Naive B cell (primary cell): Measurements from ENCODE around the gene PLG. TPM values are rescaled to one million over a fixed set of nuclear protein-coding genes. Genes with fewer than 3 reads are reported as not detected.
"Not testable (repeated sequence)": the region's sequence is repeated elsewhere in the genome, so short reads cannot be mapped to it uniquely, and the experiment has no call there.

Experiments
- ATAC-seq, 2 donors: fragments of 150-1000 bp; cut with Tn5 transposase; 2 replicates each; pipeline ENCODE4 v1.10.0; 2021; ENCODE audit warnings: low read depth in 2 of 2, mild to moderate bottlenecking in 2 of 2, moderate library complexity in 2 of 2
- DNase-seq: peaks from one replicate; pipeline ENCODE4 v3.0.0; 2022
- H3K27ac Mint-ChIP-seq, 6 donors: one replicate each; pipeline ENCODE4 v1.8.0; 2020 to 2022; ENCODE audit warnings: mild to moderate bottlenecking in 6 of 6, mixed read lengths in 6 of 6, moderate library complexity in 5 of 6, inconsistent platforms in 2 of 6
- H3K27me3 Mint-ChIP-seq, 3 donors: one replicate each; pipeline ENCODE4 v1.8.0; 2021 to 2022; ENCODE audit warnings: mixed read lengths in 3 of 3, mild to moderate bottlenecking in 1 of 3
- H3K36me3 Mint-ChIP-seq, 2 donors: one replicate each; pipeline ENCODE4 v1.8.0; 2020 to 2022; ENCODE audit warnings: mixed read lengths in 2 of 2, inconsistent platforms in 1 of 2, mild to moderate bottlenecking in 1 of 2
- H3K4me1 Mint-ChIP-seq, 3 donors: one replicate each; pipeline ENCODE4 v1.8.0; 2020 to 2022; ENCODE audit warnings: mixed read lengths in 3 of 3, inconsistent platforms in 1 of 3, mild to moderate bottlenecking in 1 of 3, moderate library complexity in 1 of 3
- H3K4me3 Mint-ChIP-seq, 8 donors: one replicate each; pipeline ENCODE4 v1.8.0; 2020 to 2022; ENCODE audit warnings: mild to moderate bottlenecking in 8 of 8, mixed read lengths in 8 of 8, moderate library complexity in 8 of 8, inconsistent platforms in 2 of 8
- H3K9me3 Mint-ChIP-seq, 7 donors: one replicate each; pipeline ENCODE4 v1.8.0; 2020 to 2022; ENCODE audit warnings: mixed read lengths in 7 of 7, mild to moderate bottlenecking in 5 of 7, inconsistent platforms in 2 of 7, moderate library complexity in 1 of 7
- polyA plus RNA-seq, 6 donors: library from polyadenylated mRNA; unstranded; fragments of 300-500 nt; fragmentation: Illumina TruSeq; gene quantifications; one replicate each; pipeline ENCODE4 v1.2.3, GENCODE V29; 2021; ENCODE audit warnings: low read depth in 6 of 6

Gene PLG
- polyA plus RNA-seq, 6 donors from 2014 or later = not detected

DNA sequence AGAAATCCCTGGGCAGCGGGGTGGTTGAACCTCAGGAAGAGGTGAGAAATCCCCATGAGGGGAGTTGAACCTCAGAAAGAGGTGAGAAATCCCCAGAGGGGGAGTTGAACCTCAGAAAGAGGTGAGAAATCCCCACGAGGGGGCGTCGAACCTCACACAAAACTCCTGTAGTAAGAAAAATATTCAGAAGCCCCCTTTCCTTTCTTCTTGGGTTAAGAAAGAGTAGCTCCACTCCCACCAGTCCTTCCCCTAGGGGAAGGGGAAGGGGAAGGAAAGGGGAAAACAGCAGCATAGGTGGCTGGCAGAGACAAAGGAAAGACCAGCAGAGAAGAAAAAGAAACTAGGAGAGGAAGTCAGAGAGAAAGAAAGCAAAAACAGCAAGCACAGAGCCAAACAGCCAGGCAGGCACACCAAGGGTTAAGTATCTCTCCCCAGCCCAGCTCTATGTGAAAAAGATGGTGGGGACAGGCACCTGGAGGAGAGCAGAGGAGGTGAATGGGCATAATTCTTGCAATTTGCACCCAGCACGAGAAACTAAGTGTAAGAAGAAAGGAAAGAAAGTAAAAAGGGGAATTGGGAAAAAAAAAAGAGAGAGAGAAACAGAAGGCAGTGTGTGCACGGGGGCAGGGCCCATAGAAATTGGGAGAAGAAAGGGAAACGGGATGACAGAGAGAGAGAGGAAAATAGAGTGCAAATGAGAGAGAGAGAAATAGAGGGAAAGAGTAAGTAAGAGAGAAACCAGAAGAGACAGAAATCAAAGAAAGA, 88.2 kb downstream of the PLG start:
- Mint-ChIP-seq H3K4me1 (peaks cover 0 to 9% (median 7%) of the 10 kb centered on the region in 3 donors), H3K27ac (peak overlapping the region in 2 of 6 donors; percentile 61 to 82), H3K4me3 (peak overlapping the region in 2 of 8 donors; percentile 10 to 44), H3K27me3 (no peaks in the 10 kb centered on the region), H3K9me3 (no peaks in the 10 kb centered on the region), H3K36me3 (no peaks in the 10 kb centered on the region)
- DNase-seq (no peak), ATAC-seq (no peak)

DNA sequence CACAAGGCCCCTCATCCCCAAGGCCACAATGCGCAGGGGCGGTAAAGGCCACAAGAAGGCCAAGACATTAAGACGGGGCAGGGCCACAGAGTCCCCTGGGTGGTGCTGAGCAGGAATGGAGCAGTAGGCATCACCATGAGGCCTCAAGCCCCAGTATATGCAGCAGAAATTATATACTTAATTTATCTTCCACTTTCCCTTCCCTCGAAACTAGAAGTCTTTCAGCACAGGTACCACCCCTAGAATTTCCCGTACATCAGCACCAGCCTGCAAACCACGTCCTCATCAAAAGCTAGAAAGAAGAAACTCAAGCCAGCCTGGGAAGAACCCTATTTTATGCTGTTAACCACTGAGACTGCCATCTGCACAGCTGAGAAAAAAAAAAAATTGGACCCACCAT, 89.4 kb downstream of the PLG start:
- Mint-ChIP-seq H3K27ac (peak overlapping the region in 2 of 6 donors; percentile 21 to 80), H3K27me3 (no peaks in the 10 kb centered on the region), H3K36me3 (no peaks in the 10 kb centered on the region), H3K4me3 (no peak overlapping the region), H3K4me1 (peaks cover 0 to 9% (median 7%) of the 10 kb centered on the region in 3 donors), H3K9me3 (peaks cover 0 to under 1% (median 0%) of the 10 kb centered on the region in 7 donors)
- DNase-seq (no peak), ATAC-seq (peak in 1 of 2 donors; percentile 30)

DNA sequence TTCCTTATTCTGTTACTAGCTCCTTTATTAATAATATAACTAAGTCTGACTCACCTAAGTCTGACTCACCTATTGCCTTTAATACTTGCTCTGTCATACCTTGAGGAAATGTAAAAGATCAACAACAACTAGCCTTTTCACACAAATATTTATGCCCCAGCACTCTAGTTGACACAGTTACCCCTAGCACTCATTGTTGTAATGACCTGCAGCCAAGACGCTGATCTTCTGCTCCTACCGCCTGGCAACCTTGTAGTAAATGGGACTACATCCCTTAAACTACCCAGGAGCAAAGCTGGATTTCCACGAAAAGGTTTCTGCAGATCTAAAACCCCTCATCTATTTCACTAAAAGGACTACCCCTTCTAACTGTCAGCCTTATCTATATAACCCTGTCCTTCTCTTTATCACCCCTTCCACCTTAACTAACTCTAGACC, 90.0 kb downstream of the PLG start:
- H3K36me3 Mint-ChIP-seq = no peaks in the 10 kb centered on the region
- no peak for ATAC-seq

DNA sequence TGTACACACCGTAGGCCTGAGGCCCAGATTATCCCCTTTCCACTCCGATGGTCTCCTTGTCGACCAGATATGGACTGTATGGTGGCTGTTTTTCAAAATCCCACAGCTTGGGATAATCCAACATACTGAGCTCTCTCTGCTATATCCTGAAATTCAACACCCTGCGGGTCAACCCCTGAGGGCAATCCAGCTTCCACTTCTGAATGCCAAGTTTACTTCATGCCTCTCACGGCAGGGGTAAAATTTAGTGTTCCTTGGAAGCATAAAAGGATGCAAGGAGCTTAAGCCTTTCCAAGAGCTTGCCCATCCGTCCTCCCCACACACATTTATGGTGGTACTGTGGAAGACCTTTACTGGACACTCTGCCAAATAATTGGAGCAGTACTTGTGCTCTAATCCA, 90.7 kb downstream of the PLG start:
- no peak overlapping the region for H3K4me3 Mint-ChIP-seq
- ATAC-seq (no peak), DNase-seq (no peak)
- H3K27ac Mint-ChIP-seq = no peak overlapping the region
- H3K27me3 Mint-ChIP-seq = no peaks in the 10 kb centered on the region
- no peaks in the 10 kb centered on the region for H3K36me3 Mint-ChIP-seq
- H3K4me1 Mint-ChIP-seq = peaks cover 0 to 9% (median 7%) of the 10 kb centered on the region in 3 donors
- peaks cover 0 to 11% (median 2%) of the 10 kb centered on the region in 7 donors for H3K9me3 Mint-ChIP-seq

More for the DNA sequence above, 90.0 kb downstream of the PLG start:
- peaks cover 0 to 5% (median 0%) of the 10 kb centered on the region in 7 donors for H3K9me3 Mint-ChIP-seq
- H3K4me3 Mint-ChIP-seq = peak overlapping the region in 1 of 8 donors; percentile 48
- no peak overlapping the region for H3K27ac Mint-ChIP-seq
- H3K27me3 Mint-ChIP-seq = no peaks in the 10 kb centered on the region
- DNase-seq = no peak
- peaks cover 0 to 9% (median 7%) of the 10 kb centered on the region in 3 donors for H3K4me1 Mint-ChIP-seq

DNA sequence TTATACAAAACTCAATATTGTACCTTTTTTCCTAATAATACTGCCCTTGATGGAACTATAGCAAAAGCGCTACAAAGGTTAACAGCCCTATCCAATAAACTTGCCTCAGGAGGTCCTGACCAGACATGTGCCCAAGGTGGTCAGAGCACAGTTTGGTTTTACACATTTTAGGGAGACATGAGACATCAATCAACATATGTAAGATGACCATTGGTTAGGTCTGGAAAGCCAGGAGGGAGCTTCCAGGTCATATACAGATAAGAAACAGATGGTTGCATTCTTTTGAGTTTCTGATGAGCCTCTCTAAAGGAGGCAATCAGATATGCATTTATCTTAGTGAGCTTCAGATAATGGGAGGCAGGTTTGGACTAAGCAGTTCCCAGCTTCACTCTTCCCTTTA, 91.6 kb downstream of the PLG start:
- H3K4me1 Mint-ChIP-seq = peaks cover 0 to 9% (median 7%) of the 10 kb centered on the region in 3 donors

DNA sequence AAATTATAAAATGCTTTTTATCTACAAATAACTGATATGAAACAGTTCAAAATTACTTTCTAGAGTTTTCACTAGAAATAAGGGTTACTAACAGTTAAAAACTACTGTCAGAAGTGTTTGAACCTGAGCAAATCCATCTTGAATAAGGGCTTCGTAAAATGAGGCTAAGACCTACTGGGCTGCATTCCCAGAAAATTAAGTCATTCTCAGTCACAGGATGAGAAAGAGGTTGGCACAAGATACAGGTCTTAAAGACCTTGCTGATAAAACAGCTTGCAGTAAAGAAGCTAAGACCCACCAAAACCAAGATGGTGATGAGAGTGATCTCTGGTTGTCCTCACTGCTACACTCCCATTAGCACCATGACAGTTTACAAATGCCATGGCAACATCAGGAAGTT, 93.7 kb downstream of the PLG start:
- DNase-seq = no peak
- Mint-ChIP-seq H3K9me3 (peaks cover 2 to 29% (median 5%) of the 10 kb centered on the region in 7 donors), H3K4me1 (no peaks in the 10 kb centered on the region), H3K36me3 (no peaks in the 10 kb centered on the region), H3K4me3 (no peak overlapping the region), H3K27me3 (no peaks in the 10 kb centered on the region), H3K27ac (no peak overlapping the region)
- ATAC-seq = no peak

More for the DNA sequence above, 91.6 kb downstream of the PLG start:
- Mint-ChIP-seq H3K36me3 (no peaks in the 10 kb centered on the region), H3K4me3 (no peak overlapping the region), H3K27ac (no peak overlapping the region), H3K27me3 (no peaks in the 10 kb centered on the region), H3K9me3 (peaks cover 0 to 18% (median 5%) of the 10 kb centered on the region in 7 donors)
- DNase-seq = no peak
- ATAC-seq = no peak

DNA sequence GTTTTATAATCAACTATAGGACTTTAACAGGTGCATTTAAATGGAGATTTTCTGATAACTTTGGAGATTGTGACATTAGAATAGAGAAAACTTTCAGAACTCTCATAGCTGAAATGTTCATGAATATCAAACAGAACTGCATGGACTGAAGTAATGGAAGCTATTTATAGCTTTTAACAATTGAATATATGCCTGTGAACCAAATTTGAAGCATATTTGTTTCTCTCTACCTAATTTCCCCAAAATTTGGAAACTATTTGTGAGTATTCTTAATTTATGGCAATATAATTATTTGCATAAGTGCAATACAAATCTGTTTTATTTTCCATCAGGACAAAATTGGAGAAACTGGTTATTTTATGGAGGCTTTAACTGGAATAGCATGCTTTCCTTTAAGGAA, 96.6 kb downstream of the PLG start:
- Mint-ChIP-seq H3K27me3 (peaks cover 0 to 4% (median 0%) of the 10 kb centered on the region in 3 donors), H3K36me3 (no peaks in the 10 kb centered on the region), H3K9me3 (peaks cover 2 to 29% (median 5%) of the 10 kb centered on the region in 7 donors), H3K4me1 (no peaks in the 10 kb centered on the region), H3K4me3 (no peak overlapping the region), H3K27ac (no peak overlapping the region)
- DNase-seq (no peak), ATAC-seq (no peak)

DNA sequence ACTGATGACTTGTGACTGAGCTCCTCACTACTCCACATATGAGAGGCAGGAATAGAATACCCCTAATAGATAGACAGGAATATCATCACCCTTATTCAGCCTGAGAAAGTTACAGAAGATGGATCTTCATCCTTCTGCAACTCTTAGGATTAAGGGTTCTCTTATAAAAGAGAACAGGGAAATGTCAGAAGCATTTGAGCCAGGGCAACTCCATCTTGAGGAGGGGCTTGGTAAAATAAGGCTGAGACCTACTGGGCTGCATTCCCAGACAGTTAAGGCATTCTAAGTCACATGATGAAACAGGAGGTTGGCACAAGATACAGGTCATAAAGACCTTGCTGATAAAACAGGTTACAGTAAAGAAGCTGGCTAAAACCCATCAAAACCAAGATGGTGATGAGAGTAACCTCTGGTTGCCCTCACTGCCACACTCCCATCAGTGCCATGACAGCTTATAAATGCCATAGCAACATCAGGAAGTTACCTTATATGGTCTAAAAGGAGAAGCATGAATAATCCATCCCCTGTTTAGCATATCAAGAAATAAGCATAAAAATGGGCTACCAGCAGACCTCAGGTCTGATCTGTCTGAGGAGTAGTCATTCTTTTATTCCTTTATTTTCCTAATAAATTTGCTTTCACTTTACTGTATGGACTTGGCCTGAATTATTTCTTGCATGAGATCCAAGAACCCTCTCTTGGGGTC, 97.9 kb downstream of the PLG start:
- Mint-ChIP-seq H3K27ac (no peak overlapping the region), H3K9me3 (peaks cover 2 to 29% (median 7%) of the 10 kb centered on the region in 7 donors), H3K4me1 (no peaks in the 10 kb centered on the region), H3K27me3 (peaks cover 0 to 4% (median 0%) of the 10 kb centered on the region in 3 donors), H3K36me3 (no peaks in the 10 kb centered on the region), H3K4me3 (no peak overlapping the region)
- ATAC-seq (no peak), DNase-seq (no peak)

DNA sequence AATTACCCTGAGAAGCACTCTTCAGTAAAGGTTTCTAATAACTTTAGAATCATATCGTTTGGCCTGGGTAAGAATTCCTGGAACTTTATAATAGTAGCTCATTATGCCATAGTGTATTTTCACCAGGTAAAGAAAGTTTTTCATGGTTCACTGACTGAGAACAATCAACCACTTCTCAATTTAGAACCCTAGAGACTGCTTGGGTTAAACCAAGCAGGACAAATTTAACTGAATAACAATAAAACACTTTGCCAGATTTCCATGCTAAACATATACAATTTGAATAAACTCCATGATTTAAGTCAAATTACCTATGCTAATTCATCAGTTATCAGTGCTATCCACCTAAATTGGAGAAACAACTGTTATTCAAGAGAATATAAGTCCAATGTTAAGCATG, 99.4 kb downstream of the PLG start:
- H3K27me3 Mint-ChIP-seq = peaks cover 0 to 4% (median 0%) of the 10 kb centered on the region in 3 donors
- ATAC-seq (no peak), DNase-seq (no peak)
- no peaks in the 10 kb centered on the region for H3K36me3 Mint-ChIP-seq
- H3K27ac Mint-ChIP-seq = no peak overlapping the region
- H3K4me3 Mint-ChIP-seq = no peak overlapping the region
- H3K4me1 Mint-ChIP-seq = no peaks in the 10 kb centered on the region
- H3K9me3 Mint-ChIP-seq = peaks cover 2 to 29% (median 9%) of the 10 kb centered on the region in 7 donors

DNA sequence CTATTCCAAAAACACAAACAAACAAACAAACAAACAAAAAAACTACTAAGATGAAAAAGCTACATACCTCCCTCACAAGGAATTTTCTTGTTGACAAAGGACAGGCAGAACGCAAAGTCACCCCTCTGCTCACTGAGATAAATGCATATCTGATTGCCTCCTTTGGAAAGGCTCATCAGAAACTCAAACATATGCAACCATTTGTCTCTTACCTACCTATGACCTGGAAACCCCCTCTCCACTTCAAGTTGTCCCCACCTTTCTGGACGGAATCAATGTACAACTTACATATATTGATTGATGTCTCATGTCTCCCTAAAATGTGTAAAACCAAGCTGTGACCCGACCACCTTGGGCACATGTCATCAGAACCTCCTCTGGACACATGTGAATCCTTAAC, 100.0 kb downstream of the PLG start:
- peaks cover 0 to 25% (median 9%) of the 10 kb centered on the region in 7 donors for H3K9me3 Mint-ChIP-seq
- H3K36me3 Mint-ChIP-seq, H3K27ac Mint-ChIP-seq, ATAC-seq, H3K27me3 Mint-ChIP-seq, DNase-seq, H3K4me1 Mint-ChIP-seq, H3K4me3 Mint-ChIP-seq: not testable (repeated sequence)

Other genes starting within 250 kb of the PLG start
- not detected for gene LPA, start 38.0 kb upstream of the PLG start, polyA plus RNA-seq